ENCODE data around the gene ZNF165. TPM values are rescaled to one million over a fixed set of nuclear protein-coding genes. Genes with fewer than 3 reads are reported as not detected.

Gene ZNF165
- total RNA-seq, 4 donors from 2014 or later: 0.38 to 0.88 (median 0.68) TPM; not detected in 1

GRCh38 chr6:28124971-28125353 is 44.6 kb downstream of the ZNF165 start:
- TF ChIP-seq CTCF (IDR thresholded peaks at IDR 0.05; ENCODE audit: low read depth): no peak

- TF ChIP-seq CTCF (IDR thresholded peaks at IDR 0.05; ENCODE audit: low read depth): no peak
Measured at GRCh38 chr6:28125401-28125800, 45.0 kb downstream of the ZNF165 start.

- no peak for TF ChIP-seq CTCF (IDR thresholded peaks at IDR 0.05; ENCODE audit: low read depth)
Measured at GRCh38 chr6:28134015-28134414, 53.6 kb downstream of the ZNF165 start.

- no peak for TF ChIP-seq CTCF (IDR thresholded peaks at IDR 0.05; ENCODE audit: low read depth)
Measured at GRCh38 chr6:28134716-28135115, 54.3 kb downstream of the ZNF165 start.

GRCh38 chr6:28135393-28135792 is 55.0 kb downstream of the ZNF165 start:
- no peak for TF ChIP-seq CTCF (IDR thresholded peaks at IDR 0.05; ENCODE audit: low read depth)

- TF ChIP-seq CTCF (IDR thresholded peaks at IDR 0.05; ENCODE audit: low read depth): no peak
Measured at GRCh38 chr6:28136585-28137504, 56.5 kb downstream of the ZNF165 start.

GRCh38 chr6:28137505-28137981 is 57.2 kb downstream of the ZNF165 start:
- TF ChIP-seq CTCF (IDR thresholded peaks at IDR 0.05; ENCODE audit: low read depth): no peak

Other genes starting within 250 kb of the ZNF165 start
- not detected for gene OR2B2, start 168.2 kb upstream of the ZNF165 start, total RNA-seq
- gene OR2B6, start 123.3 kb upstream of the ZNF165 start, total RNA-seq: not detected
- 1 to 10 TPM; 4.0 to 4.6 (median 4.6) TPM for gene ZSCAN16, start 44.0 kb downstream of the ZNF165 start, total RNA-seq
- 10 to 100 TPM; 19.7 to 24.1 (median 21.5) TPM for gene ZKSCAN8, start 61.3 kb downstream of the ZNF165 start, total RNA-seq
- gene ZSCAN9, start 144.7 kb downstream of the ZNF165 start, total RNA-seq: 10 to 100 TPM in 3 of 4 donors, 1 to 10 TPM in 1; 8.2 to 16.2 (median 13.5) TPM
- 1 to 10 TPM; 1.3 to 6.6 (median 5.3) TPM for gene ZKSCAN4, start 171.7 kb downstream of the ZNF165 start, total RNA-seq
- 1 to 10 TPM; 1.5 to 4.5 (median 1.9) TPM for gene NKAPL, start 178.7 kb downstream of the ZNF165 start, total RNA-seq
- gene ZSCAN26, start 186.6 kb downstream of the ZNF165 start, total RNA-seq: 10 to 100 TPM; 14.7 to 27.5 (median 20.7) TPM
- 1 to 10 TPM; 2.1 to 5.3 (median 3.7) TPM for gene PGBD1, start 201.0 kb downstream of the ZNF165 start, total RNA-seq

Data from subcutaneous adipose tissue (tissue), 4 donors.